Epithelial cell of umbilical artery (primary cell): ENCODE measurements around the gene MYL2. TPM values are rescaled to one million over a fixed set of nuclear protein-coding genes. Genes with fewer than 3 reads are reported as not detected.

ENCODE experiments used
- total RNA-seq: library from RNA; depleted of rRNA; stranded (reverse); fragments of >200 nt; gene quantifications from 2 replicates; pipeline ENCODE4 v1.2.3, GENCODE V29; 2014

MYL2 gene, protein sequence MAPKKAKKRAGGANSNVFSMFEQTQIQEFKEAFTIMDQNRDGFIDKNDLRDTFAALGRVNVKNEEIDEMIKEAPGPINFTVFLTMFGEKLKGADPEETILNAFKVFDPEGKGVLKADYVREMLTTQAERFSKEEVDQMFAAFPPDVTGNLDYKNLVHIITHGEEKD
- total RNA-seq, result not detected in 2 replicates

DNA sequence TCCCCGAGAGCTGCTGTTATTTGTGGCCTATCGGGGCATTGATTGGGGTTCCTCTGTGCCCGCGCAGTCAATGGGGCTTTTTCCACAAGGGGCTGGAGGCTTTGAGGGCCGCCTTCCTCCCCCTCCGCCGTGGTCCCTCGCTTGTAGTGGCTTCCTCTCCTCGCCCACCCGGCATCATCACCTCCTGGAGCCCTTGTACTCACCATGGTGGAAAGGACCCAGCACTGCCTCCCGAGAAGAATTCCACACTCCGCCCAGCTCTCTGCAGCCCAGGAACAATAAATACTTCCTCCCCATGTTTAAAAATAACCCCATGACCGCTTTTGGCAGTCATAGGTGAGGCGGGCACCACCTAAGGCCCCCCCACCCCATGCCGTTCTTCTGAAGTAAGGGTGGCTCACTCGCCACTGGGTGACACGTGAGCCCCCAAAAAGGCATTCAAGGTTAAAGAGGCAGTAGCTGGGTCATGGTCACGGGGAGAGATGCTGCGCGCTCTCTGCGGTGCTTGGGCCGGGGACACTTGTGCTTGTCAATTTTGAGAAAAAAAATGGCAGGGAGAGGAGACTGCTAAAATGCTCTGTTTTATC is at the start of gene MYL2:
Gene MYL2, minus strand, starts transcription at position 256 of the 587 bp plus-strand sequence. Its CDS starts 50 bp downstream, at position 206.

Other genes starting within 250 kb of the MYL2 start
- gene HVCN1, start 231.5 kb downstream of the MYL2 start, total RNA-seq, result 3.6 and 7.4 TPM in 2 replicates
- gene PPP1CC, start 177.7 kb downstream of the MYL2 start, total RNA-seq, result 152 and 168 TPM in 2 replicates
- gene CCDC63, start 73.6 kb downstream of the MYL2 start, total RNA-seq, result not detected in 2 replicates
- not detected in 2 replicates for gene CUX2, start 113.6 kb upstream of the MYL2 start, total RNA-seq